Measurements from ENCODE around the gene PITPNC1.
"Not testable (repeated sequence)": the region's sequence is repeated elsewhere in the genome, so short reads cannot be mapped to it uniquely, and the experiment has no call there.

PITPNC1 gene

GRCh38 chr17:67414130-67414529, 37.0 kb downstream of the PITPNC1 start:
- no peak overlapping the region for H3K4me3 ChIP-seq (ENCODE audit: low read depth, low read length)
- TF ChIP-seq CTCF (IDR thresholded peaks at IDR 0.05; ENCODE audit: low read depth, low read length) = no peak

GRCh38 chr17:67414559-67414958, 37.5 kb downstream of the PITPNC1 start:
- no peak for TF ChIP-seq CTCF (IDR thresholded peaks at IDR 0.05; ENCODE audit: low read depth, low read length)
- H3K4me3 ChIP-seq (ENCODE audit: low read depth, low read length) = no peak overlapping the region

- TF ChIP-seq CTCF (IDR thresholded peaks at IDR 0.05; ENCODE audit: low read depth, low read length) = no peak
- H3K4me3 ChIP-seq (ENCODE audit: low read depth, low read length) = no peak overlapping the region
Observed at GRCh38 chr17:67415291-67415690, 38.2 kb downstream of the PITPNC1 start.

- TF ChIP-seq CTCF (IDR thresholded peaks at IDR 0.05; ENCODE audit: low read depth, low read length) = no peak
- no peak overlapping the region for H3K4me3 ChIP-seq (ENCODE audit: low read depth, low read length)
Observed at GRCh38 chr17:67417507-67417906, 40.4 kb downstream of the PITPNC1 start.

- no peak for TF ChIP-seq CTCF (IDR thresholded peaks at IDR 0.05; ENCODE audit: low read depth, low read length)
- H3K4me3 ChIP-seq (ENCODE audit: low read depth, low read length) = no peak overlapping the region
Observed at GRCh38 chr17:67420994-67421393, 43.9 kb downstream of the PITPNC1 start.

- no peak for TF ChIP-seq CTCF (IDR thresholded peaks at IDR 0.05; ENCODE audit: low read depth, low read length)
- no peak overlapping the region for H3K4me3 ChIP-seq (ENCODE audit: low read depth, low read length)
Observed at GRCh38 chr17:67421869-67422273, 44.8 kb downstream of the PITPNC1 start.

GRCh38 chr17:67422296-67422695, 45.2 kb downstream of the PITPNC1 start:
- not testable (repeated sequence) for H3K4me3 ChIP-seq (ENCODE audit: low read depth, low read length)

- no peak for TF ChIP-seq CTCF (IDR thresholded peaks at IDR 0.05; ENCODE audit: low read depth, low read length)
Observed at GRCh38 chr17:67422897-67423296, 45.8 kb downstream of the PITPNC1 start.

More at GRCh38 chr17:67422897-67423296, 45.8 kb downstream of the PITPNC1 start:
- no peak overlapping the region for H3K4me3 ChIP-seq (ENCODE audit: low read depth, low read length)

Data from WI38 (cell line).